SU-DHL-6 (cell line): Measurements from ENCODE around the gene ANKS1B.
A peak's percentile ranks its signal among the peaks of the same experiment; 100 is the strongest.

ENCODE experiments used
- EZH2phosphoT487 ChIP-seq: fragments of 200-600 bp; sonication (generic), shearing (Covaris generic); conservative IDR thresholded peaks from 2 replicates; pipeline ENCODE4 v1.6.1; 2018; ENCODE audit warnings: mild to moderate bottlenecking, antibody characterized with exemption, low read length, moderate library complexity, mixed read lengths
- TF ChIP-seq, protein P1 (sequence below): fragments of 200-600 bp; sonication (generic); IDR thresholded peaks from one replicate; pipeline ENCODE4 v1.5.1; 2017; ENCODE audit warnings: antibody characterized with exemption, mild to moderate bottlenecking, low read length, moderate library complexity; ENCODE audit not compliant: insufficient read depth, poor library complexity, severe bottlenecking

GRCh38 chr12:99619389-99620158 lies 365.2 kb downstream of the ANKS1B start:
- no peak for TF ChIP-seq EZH2phosphoT487
- TF ChIP-seq, protein P1, sequence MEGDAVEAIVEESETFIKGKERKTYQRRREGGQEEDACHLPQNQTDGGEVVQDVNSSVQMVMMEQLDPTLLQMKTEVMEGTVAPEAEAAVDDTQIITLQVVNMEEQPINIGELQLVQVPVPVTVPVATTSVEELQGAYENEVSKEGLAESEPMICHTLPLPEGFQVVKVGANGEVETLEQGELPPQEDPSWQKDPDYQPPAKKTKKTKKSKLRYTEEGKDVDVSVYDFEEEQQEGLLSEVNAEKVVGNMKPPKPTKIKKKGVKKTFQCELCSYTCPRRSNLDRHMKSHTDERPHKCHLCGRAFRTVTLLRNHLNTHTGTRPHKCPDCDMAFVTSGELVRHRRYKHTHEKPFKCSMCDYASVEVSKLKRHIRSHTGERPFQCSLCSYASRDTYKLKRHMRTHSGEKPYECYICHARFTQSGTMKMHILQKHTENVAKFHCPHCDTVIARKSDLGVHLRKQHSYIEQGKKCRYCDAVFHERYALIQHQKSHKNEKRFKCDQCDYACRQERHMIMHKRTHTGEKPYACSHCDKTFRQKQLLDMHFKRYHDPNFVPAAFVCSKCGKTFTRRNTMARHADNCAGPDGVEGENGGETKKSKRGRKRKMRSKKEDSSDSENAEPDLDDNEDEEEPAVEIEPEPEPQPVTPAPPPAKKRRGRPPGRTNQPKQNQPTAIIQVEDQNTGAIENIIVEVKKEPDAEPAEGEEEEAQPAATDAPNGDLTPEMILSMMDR, result peak; percentile 76
